Pons (tissue), 1 donor: Measurements from ENCODE around the gene RABGAP1L.

ENCODE experiments used
- DNase-seq: peaks from one replicate; pipeline ENCODE4 v3.0.0-alpha.2; 2016; ENCODE audit warnings: low spot score

Gene RABGAP1L

GRCh38 chr1:174963529-174964125 lies 804.3 kb downstream of the RABGAP1L start:
- DNase-seq: no peak

GRCh38 chr1:174964261-174964971 lies 805.1 kb downstream of the RABGAP1L start:
- DNase-seq: no peak

- peak; percentile 65 for DNase-seq
These were observed 805.6 kb downstream of the RABGAP1L start for GRCh38 chr1:174964972-174965361.

- DNase-seq: peak; percentile 68
These were observed 806.2 kb downstream of the RABGAP1L start for GRCh38 chr1:174965362-174966007.

GRCh38 chr1:174966008-174966572 lies 806.8 kb downstream of the RABGAP1L start:
- DNase-seq: peak; percentile 27

- DNase-seq: peak; percentile 50
These were observed 808.8 kb downstream of the RABGAP1L start for GRCh38 chr1:174967845-174968705.

- no peak for DNase-seq
These were observed 809.5 kb downstream of the RABGAP1L start for GRCh38 chr1:174968750-174969244.

GRCh38 chr1:174969977-174970376 lies 810.7 kb downstream of the RABGAP1L start:
- DNase-seq: no peak

- DNase-seq: no peak
These were observed 812.1 kb downstream of the RABGAP1L start for GRCh38 chr1:174971466-174971865.

- peak; percentile 62 for DNase-seq
These were observed 812.6 kb downstream of the RABGAP1L start for GRCh38 chr1:174971902-174972301.

GRCh38 chr1:174974711-174975119 lies 815.4 kb downstream of the RABGAP1L start:
- no peak for DNase-seq

- no peak for DNase-seq
These were observed 816.4 kb downstream of the RABGAP1L start for GRCh38 chr1:174975764-174976163.

GRCh38 chr1:174976436-174977108 lies 817.3 kb downstream of the RABGAP1L start:
- no peak for DNase-seq

GRCh38 chr1:174982971-174983689 lies 823.8 kb downstream of the RABGAP1L start:
- DNase-seq: peak; percentile 72

GRCh38 chr1:174984952-174985351 lies 825.6 kb downstream of the RABGAP1L start:
- no peak for DNase-seq

GRCh38 chr1:174988539-174988938 lies 829.2 kb downstream of the RABGAP1L start:
- no peak for DNase-seq

- no peak for DNase-seq
These were observed 829.7 kb downstream of the RABGAP1L start for GRCh38 chr1:174988986-174989385.

- no peak for DNase-seq
These were observed 830.4 kb downstream of the RABGAP1L start for GRCh38 chr1:174989536-174990220.

- peak; percentile 83 for DNase-seq
These were observed 831.2 kb downstream of the RABGAP1L start for GRCh38 chr1:174990382-174990999.
